HG02678 (cell line): ENCODE results near the gene WDR86.

Experiments
- ATAC-seq: cut with Tn5 transposase; IDR thresholded peaks from one replicate; pipeline ENCODE4 v1.9.1; 2021; ENCODE audit warnings: mild to moderate bottlenecking, moderate library complexity; ENCODE audit not compliant: unreplicated experiment

The WDR86 gene

DNA sequence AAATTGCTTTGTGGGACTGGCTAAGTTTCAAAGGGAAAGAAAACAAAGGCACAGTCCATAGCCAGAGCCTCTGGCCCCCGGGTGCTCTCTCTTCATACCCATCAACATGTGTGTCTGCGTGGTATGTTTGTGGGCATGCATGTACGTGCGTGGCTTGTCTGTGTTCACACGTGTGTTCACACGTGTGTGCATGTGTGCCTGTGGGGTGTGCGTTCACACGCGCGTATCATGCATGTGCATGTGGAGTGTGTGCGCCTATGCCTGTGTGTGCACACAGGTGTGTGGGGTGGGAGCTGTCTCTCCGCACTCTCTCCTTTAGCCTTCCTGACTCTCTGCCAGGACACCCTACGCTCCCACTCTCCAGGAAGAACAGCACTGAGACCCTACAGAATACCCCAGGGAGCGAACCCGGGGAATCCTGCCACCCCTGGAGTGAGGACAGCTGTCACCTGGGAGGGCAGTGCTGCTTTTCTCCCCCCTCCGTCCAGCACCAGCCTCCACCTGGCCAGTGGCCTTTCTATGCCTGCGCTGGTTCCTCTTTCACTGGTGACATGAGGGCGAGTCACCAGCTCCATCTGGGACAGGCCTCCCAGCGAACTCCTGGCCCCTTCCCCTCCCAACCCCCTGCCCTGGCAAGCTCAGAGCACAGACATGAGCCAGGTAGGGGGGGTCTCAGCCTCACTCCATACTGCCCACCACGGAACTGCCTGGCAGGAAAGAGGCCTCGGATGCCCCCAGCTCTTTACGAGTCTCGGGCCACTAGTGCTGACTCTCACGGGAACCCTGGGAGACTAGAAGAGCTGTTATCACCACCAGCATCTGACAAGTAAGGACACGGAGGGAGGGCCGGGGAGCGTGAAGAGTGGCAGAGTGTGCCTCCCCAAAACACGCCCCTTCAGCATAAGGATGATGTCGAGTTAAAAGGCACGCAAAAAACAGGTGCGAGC is 16.5 kb downstream of the WDR86 start:
- no peak for ATAC-seq

GRCh38 chr7:151392426-151392825 is 17.4 kb downstream of the WDR86 start:
- ATAC-seq: no peak

- ATAC-seq: no peak
These were observed 17.8 kb downstream of the WDR86 start for GRCh38 chr7:151392002-151392401.

DNA sequence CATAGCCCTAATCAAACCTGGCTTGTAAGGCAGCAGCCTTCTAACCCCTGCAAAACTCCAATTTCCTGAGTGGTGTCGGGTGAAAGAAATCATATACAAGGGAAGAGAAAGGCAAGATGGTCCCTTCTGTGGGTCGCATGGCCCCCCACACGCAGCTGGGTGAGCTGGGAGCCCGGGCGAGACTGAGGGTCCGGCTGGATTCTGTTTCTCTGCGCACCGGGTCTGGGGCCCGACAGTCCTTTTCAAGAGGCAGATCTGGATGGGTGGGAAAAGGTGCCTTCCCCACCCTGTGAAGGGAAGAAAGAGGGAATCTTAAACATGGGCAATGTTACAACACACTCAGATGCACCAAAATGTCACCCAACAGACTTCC is 18.5 kb downstream of the WDR86 start:
- ATAC-seq: no peak

- no peak for ATAC-seq
These were observed 19.1 kb downstream of the WDR86 start for GRCh38 chr7:151390598-151391357.

GRCh38 chr7:151389768-151390597 is 19.9 kb downstream of the WDR86 start:
- ATAC-seq: no peak

GRCh38 chr7:151389096-151389767 is 20.6 kb downstream of the WDR86 start:
- ATAC-seq: no peak

DNA sequence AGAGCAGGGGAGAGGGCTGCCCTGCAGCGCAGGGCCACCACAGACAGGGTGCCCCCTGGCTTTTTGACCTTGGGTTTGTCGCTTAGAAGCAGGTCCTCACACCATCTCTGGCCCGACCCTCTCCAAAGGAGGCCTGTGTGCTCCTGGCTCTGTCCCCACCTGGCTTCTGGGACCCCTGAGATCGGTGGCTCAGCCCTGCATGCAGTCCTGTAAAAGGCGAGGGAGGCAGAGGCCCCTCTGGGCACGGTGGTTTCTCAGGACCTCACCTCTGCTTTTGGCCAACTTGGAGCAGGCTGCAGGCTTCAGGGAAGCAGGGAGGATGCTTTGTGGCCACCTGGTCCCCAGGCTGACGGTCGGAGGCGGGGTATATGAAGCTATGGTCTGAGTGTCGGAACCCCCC is 21.4 kb downstream of the WDR86 start:
- no peak for ATAC-seq

DNA sequence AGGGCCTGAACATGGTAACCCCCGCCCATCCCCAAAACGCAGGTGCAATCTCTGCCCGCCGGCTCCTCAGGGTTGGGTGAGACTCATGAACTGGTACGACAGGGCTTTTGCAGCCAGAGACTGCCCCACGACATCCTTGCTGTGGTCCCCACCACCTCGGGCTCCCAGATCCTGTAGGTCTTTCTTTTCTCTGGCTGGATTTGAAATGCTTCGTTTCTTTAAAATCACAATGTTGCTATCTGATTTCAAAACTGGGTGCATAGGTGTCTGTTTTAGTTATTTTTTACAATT is 21.9 kb downstream of the WDR86 start:
- ATAC-seq: no peak

- no peak for ATAC-seq
These were observed 22.5 kb downstream of the WDR86 start for GRCh38 chr7:151387161-151388006.

GRCh38 chr7:151386301-151387160 is 23.3 kb downstream of the WDR86 start:
- ATAC-seq: no peak

- ATAC-seq: no peak
These were observed 24.1 kb downstream of the WDR86 start for GRCh38 chr7:151385626-151386300.

GRCh38 chr7:151384776-151385625 is 24.8 kb downstream of the WDR86 start:
- ATAC-seq: no peak

DNA sequence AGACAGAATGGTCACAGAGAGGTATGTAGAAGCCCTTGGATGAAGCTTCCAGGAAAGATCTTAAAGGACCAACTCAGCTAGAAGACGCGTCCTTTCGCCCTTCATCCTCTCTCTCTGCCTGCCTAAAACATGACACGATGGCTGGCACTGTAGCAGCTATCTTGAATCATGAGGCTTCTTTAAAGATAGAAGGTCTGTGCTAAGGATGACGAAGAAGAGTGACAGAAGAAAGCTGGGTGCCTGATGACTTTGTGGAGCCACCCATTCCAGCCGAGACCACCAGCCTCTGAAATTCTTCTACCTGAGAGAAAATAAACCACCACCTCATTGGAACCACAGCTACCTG is 25.5 kb downstream of the WDR86 start:
- no peak for ATAC-seq

DNA sequence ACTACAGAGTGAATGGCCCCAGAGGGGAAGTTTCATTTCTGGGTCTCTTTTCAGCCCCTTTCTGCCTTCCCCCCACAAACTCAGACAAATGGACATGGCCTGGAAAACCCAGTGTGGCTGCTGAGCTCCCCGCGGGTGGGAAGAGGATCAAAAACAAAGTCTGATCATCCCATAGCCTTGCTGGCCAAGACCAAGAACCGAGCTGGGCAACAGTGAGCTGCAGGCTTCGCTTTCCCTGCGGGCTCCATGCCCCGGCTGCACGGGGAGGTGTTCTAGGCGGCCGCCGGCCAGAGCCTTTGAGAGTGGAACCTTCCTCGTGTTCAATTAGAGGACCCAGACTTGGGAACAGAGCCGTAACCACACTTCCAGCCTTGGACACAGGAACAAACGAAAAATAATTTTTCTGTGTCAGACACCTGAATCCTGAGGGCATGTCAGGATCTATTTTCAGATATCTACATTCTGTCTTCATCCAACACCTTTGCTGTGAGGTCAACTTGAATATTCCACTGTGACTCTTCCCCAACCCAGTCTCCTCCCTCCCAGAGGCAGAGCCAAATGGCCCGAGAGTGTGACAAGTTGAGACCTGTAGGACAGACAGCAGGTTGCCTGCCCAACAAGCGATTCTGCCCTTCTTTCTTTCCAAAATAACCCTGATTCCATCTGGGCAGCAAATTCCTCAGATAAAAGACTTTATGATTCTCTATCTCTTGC is 26.0 kb downstream of the WDR86 start:
- no peak for ATAC-seq

DNA sequence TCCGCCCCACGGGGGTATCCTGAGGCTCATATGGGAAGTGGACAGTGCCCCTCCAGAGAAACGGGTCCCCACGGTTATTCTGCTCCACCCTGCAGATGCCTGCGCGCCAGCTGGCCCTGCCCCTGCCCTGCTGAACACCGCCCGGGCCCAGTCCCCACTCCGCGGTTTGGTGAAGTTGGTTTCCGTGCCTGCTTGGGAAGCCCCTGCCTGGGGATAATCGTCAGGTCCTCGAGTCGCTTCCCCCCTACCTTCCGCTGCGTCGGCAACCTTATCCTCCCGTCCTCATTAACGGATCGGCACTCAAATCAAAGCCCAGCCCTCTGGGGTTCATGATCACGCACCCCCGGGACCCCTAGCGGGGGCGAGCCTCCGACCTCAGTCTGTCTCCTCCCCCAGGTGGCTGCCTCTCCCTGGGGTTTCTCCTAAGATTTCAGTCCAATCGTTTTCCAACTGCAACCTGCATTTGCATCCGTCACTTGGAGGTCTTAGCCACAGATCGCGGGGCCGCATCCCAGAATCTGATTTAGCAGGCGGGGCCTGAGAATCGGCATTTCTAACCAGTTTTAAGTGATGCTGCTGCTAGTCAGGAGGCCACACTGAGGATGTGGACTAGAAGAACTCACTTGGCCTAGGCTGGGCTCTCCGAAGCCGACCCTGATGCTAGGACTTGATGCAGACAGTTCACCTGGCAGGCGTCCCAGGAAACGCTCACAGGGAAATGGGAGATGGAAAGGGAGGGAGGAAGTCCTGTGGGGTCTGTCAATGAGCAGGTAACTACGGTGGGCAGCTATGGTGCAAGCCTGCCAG is 27.6 kb downstream of the WDR86 start:
- no peak for ATAC-seq
